GM21786 (cell line): ENCODE data around the gene SPON2.

ENCODE experiments used
- ATAC-seq: cut with Tn5 transposase; IDR thresholded peaks from one replicate; pipeline ENCODE4 v1.9.1; 2021; ENCODE audit not compliant: unreplicated experiment

SPON2 gene

GRCh38 chr4:1172971-1173757 is 781 bp upstream of the SPON2 start:
- ATAC-seq: no peak

GRCh38 chr4:1171311-1172227 is 814 bp downstream of the SPON2 start:
- no peak for ATAC-seq

DNA sequence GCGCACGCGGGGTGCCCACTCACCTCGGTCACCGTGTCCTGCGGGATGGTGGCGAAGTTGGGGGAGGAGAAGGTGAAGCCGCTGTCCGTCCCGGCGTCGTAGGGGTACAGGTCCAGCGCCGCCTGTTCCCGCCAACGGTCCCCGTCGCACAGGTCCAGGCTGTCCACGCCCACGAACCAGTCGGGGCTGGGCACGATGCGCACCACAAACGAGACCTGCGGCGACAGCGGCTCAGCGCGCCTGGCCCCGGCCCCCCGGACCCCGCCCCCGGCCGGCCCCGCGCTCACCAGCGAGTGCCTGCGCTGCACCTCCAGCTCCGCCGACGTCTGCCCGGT is 1.4 kb downstream of the SPON2 start:
- ATAC-seq: no peak

DNA sequence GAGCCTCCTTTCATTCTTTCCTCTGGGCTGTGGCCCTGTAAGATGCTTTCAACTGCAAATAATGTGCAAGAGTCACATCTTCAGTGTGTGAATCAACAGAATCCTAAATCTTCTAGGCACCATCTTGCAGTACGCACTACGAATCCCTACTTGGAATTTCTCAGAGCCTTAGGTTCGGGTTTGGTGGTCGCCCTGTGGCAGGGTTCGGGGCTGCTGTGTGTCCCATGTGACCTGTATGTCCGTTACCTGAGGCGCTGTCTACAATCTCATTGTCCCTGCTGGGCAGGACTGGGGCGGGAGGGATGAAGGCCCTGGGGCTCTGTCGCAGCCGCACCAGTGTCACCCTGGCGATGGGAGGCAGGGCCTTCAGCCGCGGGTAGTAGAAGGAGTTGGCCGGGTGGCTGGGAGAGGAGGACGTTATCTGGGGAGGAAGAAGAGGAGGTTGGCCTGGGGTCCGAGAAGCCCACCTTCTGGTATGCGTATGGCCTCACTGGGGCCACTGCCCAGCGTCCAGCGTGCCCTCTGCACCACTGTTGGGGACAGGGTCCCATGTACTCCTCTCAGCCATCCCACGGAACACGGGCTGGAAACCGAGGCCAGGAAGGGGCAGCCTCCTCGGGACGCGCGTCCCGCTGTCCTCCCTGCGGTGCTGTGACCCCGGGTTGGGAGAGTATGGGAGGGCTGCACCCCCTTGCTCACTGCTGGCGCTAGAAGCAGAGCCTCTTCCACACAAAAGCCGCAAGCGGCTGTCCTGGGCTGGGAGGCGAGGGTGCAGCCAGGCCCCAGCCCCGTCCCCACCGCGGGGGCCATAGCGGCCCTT is 2.0 kb downstream of the SPON2 start:
- ATAC-seq: no peak

GRCh38 chr4:1169691-1170096 is 2.7 kb downstream of the SPON2 start:
- no peak for ATAC-seq

DNA sequence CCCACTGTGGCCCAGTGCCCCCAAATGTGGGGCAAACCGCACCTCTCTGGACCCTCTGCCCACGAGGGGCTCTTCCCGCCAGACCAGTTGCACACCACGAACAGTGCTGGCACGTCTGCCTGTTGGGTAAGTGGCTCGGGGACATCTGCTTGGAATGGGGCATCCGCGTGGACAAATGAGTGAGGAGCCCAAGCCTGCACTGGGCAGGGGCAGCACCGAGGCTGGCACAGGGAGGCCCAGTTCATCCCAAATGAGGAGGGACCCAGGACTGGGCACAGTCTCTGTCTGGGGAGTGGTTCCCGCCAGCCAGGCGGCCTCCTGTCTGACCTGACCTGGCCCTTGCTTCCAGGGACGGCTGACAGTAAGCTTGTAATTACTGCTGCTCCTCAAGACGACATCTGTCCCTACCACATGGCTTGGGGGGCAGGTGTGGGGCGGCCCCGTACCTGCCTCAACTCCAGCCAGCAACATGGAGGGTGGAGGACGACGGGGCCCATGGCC is 3.2 kb downstream of the SPON2 start:
- ATAC-seq: no peak

GRCh38 chr4:1168191-1169101 is 3.9 kb downstream of the SPON2 start:
- no peak for ATAC-seq

DNA sequence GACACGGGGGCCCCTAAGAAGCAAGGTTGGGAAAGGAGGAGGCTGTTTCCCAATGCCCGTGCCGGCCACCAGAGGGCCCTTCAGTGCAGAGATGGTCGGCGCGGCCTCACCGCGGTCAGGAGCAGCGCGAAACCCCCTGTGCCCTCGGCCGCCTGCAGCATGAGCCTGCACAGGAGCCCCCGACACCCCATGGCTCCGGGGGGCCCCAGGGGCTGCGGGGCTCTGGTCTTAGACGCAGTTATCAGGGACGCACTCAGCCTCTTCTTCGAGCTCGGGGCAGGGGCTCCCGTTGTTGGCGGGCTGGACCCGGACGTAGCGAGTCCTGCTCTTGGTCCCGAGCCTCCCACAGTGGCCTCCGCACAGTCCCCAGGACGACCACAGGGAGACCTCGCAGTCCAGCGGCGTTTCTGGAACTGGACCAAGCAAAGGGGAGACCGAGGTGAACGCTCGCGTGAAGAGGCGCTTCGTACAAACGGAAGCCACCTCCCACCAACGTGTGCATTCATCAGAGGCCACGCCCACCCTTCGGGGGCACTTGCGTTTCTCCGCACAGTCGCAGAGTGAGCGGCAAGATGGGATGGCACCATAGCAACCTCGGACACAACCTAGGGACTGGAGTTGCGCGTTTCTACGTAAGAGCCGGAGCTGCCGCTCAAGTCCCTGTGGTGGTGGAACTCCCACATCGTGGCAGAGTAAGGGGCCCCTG is 5.0 kb downstream of the SPON2 start:
- peak; percentile 81 for ATAC-seq

- no peak for ATAC-seq
Measured at GRCh38 chr4:1166509-1167243, 5.7 kb downstream of the SPON2 start.

DNA sequence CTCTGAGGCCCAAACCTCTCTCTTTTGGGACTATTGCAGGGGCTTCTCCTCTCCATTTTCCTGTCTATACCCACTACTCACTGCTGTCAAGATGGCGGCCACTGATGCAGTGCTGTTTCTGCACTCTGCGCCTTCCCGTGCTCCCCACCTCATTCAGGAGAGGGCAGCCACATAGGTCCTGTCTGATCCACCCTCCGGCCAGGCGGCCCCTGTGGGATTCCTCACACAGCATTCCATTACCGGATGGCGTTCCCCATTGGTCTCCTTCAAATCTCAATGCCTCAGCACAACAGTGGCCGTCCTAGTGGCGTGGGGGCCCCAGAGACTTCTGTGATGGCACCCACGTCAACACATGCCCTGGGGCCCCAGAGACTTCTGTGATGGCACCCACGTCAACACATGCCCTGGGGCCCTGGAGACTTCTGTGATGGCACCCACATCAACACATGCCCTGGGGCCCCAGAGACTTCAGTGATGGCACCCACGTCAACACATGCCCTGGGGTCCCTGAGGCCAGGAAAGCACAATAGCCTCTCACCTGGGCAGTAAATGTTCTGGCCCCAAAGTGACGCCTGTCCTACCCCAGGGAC is 7.3 kb downstream of the SPON2 start:
- ATAC-seq: no peak

GRCh38 chr4:1164444-1164843 is 7.9 kb downstream of the SPON2 start:
- ATAC-seq: no peak

GRCh38 chr4:1164040-1164439 is 8.3 kb downstream of the SPON2 start:
- no peak for ATAC-seq

GRCh38 chr4:1160351-1160750 is 12.0 kb downstream of the SPON2 start:
- ATAC-seq: no peak

DNA sequence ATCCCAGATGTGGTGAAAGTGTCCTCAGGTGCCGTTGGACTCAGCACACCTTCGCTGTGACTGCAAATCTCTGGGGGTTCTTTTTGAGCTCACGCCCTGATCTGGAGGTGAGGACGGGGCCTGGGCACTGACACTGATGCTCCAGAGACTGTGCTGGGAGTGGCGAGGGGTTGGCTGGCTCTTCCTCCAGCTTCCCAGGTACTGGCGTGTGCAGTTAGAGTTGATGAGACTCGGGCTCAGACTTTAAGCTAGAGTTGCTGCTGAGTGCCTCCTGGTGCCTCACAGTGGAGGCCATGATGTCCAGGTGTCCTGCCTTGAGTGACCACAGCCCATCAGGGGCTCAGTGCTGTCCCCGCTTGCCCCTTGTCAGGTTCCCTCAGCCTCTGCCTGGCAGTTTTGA is 16.3 kb downstream of the SPON2 start:
- no peak for ATAC-seq

GRCh38 chr4:1155314-1155713 is 17.1 kb downstream of the SPON2 start:
- ATAC-seq: no peak

GRCh38 chr4:1154523-1155182 is 17.7 kb downstream of the SPON2 start:
- ATAC-seq: no peak

GRCh38 chr4:1154126-1154522 is 18.3 kb downstream of the SPON2 start:
- ATAC-seq: no peak

DNA sequence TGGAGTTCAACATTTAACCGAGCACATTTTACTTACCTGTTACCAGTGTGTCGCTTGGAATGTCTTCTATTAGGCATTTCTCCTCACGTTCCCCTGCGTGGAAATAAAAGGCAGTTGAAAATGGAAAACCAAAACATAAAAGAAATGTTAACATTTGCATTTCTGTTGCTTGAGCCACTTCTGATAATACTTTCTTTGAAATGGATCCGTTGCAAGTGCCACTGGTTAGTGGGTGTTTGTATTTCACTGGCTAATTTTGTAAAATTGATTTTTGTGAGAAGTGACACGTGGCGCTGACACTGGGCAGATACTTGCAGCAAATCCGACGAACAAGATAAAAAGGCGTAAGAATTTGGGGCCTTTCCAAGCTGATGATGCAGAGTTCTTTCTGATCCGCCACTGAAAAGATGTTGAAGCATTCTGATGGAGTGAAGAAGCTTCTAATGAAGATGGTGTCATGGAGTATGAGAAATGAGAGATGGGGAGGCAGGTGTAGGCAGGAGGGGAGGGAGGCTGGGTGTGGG is 18.8 kb downstream of the SPON2 start:
- no peak for ATAC-seq
